Stimulated activated CD8-positive, alpha-beta memory T cell treated with anti-CD3 and anti-CD28 coated beads, Interleukin-15, amount 100 ng/mL, for 1 hour (primary cell): ENCODE results near the gene ST3GAL4.
"Not testable (repeated sequence)": the region's sequence is repeated elsewhere in the genome, so short reads cannot be mapped to it uniquely, and the experiment has no call there.

Experiments
- DNase-seq: peaks from one replicate; pipeline ENCODE4 v3.0.0-alpha.2; 2020; ENCODE audit warnings: low read depth

ST3GAL4 gene

GRCh38 chr11:126346946-126347345 is 8.5 kb upstream of the ST3GAL4 start:
- DNase-seq = not testable (repeated sequence)

GRCh38 chr11:126347751-126348668 is 7.5 kb upstream of the ST3GAL4 start:
- no peak for DNase-seq

GRCh38 chr11:126348806-126349582 is 6.5 kb upstream of the ST3GAL4 start:
- DNase-seq = no peak

- no peak for DNase-seq
Observed at GRCh38 chr11:126350836-126351235, 4.7 kb upstream of the ST3GAL4 start.

- DNase-seq = no peak
Observed at GRCh38 chr11:126352163-126352562, 3.3 kb upstream of the ST3GAL4 start.

GRCh38 chr11:126352934-126353801 is 2.3 kb upstream of the ST3GAL4 start:
- no peak for DNase-seq

- DNase-seq = no peak
Observed at GRCh38 chr11:126354631-126355323, 709 bp upstream of the ST3GAL4 start.

- DNase-seq = no peak
Observed at GRCh38 chr11:126355926-126356897, 726 bp downstream of the ST3GAL4 start.

GRCh38 chr11:126357055-126357962 is 1.8 kb downstream of the ST3GAL4 start:
- DNase-seq = no peak

- DNase-seq = no peak
Observed at GRCh38 chr11:126357969-126358762, 2.7 kb downstream of the ST3GAL4 start.

- no peak for DNase-seq
Observed at GRCh38 chr11:126358763-126359160, 3.3 kb downstream of the ST3GAL4 start.

GRCh38 chr11:126359431-126360048 is 4.1 kb downstream of the ST3GAL4 start:
- DNase-seq = no peak

GRCh38 chr11:126360049-126360446 is 4.6 kb downstream of the ST3GAL4 start:
- DNase-seq = no peak

- no peak for DNase-seq
Observed at GRCh38 chr11:126361400-126361799, 5.9 kb downstream of the ST3GAL4 start.

- no peak for DNase-seq
Observed at GRCh38 chr11:126362879-126363655, 7.6 kb downstream of the ST3GAL4 start.

GRCh38 chr11:126363706-126364248 is 8.3 kb downstream of the ST3GAL4 start:
- DNase-seq = no peak

GRCh38 chr11:126364735-126365134 is 9.2 kb downstream of the ST3GAL4 start:
- not testable (repeated sequence) for DNase-seq
